Measurements from ENCODE around the gene SLC25A51.
"Not testable (repeated sequence)": the region's sequence is repeated elsewhere in the genome, so short reads cannot be mapped to it uniquely, and the experiment has no call there.

Gene SLC25A51

DNA sequence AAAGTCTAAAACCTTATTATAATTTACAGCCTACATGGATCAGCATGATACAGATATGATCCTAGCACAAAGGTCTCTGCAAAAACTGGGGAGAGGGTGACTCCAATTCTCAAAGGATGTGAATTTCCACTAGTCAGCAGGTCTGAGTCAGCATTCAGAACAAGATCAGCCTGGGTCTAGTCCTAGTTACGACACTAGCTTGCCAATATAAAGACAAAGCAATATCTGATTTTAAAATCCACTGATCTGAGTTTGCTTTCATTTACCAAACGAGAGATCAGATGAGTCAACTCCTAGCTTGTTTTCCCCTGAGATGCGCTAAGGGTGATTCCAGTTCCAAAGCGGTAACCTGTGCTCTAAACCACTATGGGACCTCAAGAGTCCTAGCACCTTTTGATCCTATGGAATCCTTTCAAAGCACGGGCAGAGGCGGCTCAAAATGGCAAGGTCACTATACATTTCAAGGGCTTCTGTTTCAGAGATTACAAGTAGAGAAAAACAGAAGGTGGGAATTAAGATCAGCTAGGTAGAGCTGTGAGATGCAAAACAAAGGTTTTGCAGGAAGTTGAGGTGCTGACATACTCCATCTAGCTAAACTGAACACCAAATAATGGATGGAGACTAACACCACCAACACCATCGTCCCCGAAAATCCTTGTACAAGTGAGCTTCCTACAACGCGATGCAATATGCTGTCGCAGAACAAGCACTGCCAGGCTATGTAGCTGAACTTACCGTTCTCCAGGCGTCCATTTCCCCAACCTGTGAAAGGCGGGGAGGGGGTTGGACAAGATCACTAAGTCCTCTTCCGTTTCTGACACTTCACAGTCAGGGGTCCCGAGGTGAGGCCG is 906 bp downstream of the SLC25A51 start:
- no peak for DNase-seq (ENCODE audit: low spot score)

DNA sequence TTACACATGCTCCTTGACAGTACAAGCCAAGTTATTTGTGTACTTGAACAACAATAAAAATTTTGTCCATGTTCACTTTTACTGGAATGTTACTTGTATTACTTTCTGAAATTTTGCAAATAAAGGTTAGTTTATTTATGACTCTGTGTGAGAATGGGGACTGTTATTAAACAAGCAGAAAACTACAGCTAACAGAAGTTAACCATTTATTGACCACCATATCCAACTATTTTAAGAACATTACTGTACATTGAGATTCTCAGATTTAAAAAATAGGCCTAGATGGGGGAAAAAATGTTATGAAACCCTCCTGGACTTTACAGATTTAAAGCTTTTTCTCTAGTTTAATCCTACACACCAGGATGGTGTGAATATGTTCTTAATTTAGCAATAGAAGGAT is 1.8 kb downstream of the SLC25A51 start:
- DNase-seq (ENCODE audit: low spot score) = no peak

DNA sequence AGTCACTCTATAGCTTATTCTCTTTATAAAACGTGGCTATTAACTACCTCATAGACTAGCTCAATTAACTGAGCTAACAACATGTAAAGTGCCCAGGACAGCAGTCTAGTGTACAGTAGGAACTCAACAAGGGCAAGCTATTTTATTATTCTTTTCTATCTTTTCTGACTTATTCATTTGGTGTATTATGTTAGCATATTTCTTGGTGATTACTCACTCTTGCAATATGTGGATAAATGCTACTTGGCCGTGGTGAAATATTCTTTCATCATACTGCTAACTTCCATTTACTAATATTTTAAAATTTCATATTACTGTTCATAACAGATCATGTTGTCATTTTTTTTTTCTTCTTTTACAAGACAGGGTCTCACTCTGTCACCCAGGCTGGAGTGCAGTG is 4.9 kb downstream of the SLC25A51 start:
- DNase-seq (ENCODE audit: low spot score) = no peak

DNA sequence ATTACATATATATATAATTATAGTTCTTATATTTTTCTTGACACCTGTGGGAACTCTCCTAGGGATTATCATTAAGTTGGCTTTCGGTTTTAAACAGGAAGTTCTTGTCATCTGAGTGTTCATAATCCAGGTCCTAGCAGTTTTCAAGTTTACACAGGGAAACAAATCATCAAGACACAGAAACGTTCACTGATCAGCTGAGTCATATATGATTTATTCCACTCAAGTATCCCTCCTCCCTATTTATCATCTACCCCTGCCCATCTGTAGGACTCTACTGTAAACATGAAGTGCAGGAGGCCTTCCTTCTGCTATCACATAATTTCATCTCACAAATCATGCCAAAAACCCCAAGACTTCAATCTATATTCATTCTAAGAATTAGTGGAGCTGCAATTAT is 6.3 kb downstream of the SLC25A51 start:
- no peak for DNase-seq (ENCODE audit: low spot score)

DNA sequence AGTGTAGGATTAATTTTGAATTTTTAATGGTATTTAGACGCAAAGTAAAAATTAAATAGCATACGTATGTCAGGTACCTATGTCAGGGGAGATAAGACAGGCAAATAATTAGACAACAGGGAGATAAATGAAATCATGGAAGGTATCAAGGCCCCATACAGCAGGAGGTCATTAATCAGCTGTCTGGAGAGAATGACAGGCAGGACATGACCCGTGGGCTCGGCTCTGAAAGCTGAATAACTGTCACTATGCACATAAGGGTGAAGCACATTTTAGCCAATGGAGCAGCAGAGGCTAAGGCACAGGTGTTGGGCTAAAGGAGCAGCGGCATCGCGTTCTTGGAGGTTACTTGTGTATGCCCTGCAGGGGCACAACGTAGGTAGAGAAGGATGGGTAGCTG is 11.9 kb downstream of the SLC25A51 start:
- DNase-seq (ENCODE audit: low spot score) = no peak

DNA sequence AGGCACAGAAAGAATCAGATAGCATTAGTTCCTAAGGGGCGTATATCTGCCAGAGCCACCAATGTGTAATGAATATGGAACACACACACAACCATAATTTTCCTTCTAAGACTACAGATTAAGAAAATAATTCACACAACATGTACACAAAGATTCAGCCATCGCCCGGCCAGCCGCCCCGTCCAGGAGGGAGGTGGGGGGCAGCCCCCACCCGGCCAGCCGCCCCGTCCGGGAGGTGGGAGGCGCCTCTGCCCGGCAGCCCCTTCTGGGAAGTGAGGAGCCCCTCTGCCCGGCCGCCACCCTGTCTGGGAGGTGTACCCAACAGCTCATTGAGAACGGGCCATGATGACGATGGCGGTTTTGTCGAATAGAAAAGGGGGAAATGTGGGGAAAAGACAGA is 12.9 kb downstream of the SLC25A51 start:
- not testable (repeated sequence) for DNase-seq (ENCODE audit: low spot score)

DNA sequence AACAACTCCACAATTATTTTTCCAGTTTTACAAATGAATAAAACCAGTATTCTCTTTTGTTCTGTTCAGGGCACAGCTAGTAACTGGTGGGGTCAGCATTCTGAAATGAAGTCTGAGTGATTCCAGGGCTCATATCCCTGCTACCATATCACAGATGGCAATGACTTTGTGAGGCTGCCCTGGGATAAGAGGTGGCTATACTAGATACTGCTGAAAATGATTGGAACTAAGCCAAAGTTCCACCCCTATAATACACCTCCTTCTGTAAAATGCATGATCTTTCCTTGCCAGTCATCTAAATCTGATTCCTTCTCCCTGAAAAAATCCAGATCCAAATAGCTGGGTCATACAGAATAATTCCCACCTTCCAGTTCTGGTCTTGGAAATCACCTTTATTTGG is 14.4 kb downstream of the SLC25A51 start:
- DNase-seq (ENCODE audit: low spot score) = no peak

DNA sequence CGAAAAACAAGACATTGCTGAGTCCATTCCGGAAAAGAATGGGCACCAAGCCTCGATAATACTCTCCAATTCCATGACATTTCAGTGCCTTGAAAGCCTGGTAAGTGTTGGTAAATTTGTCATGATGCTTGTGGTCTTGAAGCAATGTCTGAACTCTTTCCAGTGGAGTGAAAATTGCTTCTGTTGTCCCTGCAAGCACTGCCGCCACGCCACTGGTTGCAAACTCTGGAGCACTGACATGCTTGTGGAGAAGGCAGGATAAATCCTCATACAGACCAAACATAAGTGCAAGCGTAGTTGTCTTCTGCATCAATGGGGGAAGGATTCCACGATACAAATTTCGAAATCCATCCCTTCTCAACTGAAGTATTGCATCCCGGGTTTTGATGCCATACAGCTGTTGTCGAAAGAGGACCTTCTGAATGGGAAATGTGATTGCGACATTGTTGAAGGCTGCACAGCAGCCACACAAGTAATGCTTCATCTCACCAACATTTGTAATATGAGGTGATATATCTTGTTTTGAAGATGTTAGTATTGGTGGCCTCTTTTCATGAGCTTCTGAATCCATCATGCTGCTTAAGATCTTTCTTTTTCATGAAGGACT is 15.8 kb downstream of the SLC25A51 start:
- DNase-seq (ENCODE audit: low spot score) = not testable (repeated sequence)

DNA sequence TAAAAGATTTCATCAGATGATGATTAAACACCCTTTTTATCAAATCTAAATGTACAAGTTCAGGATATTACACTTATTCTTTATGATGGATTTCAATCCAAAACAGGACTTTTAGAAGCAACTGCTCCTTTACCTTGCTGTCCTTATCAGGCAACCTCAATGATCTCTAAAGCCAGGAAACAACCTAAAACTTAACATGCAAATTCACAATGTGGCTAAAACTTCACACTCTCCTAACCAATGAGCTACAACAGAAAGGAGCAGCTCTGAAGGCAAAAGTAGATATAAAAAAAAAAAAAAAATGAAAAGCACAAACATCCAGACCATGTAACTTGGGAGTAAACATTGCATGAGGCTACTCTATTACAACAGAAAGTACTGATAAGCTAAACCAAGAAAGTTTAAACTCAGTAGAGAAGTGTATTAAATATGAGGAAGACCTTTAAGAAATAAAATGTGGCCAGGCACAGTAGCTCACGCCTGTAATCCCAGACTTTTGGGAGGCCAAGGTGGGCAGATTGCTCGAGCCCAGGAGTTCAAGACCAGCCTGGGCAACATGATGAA is 22.9 kb downstream of the SLC25A51 start:
- DNase-seq (ENCODE audit: low spot score) = no peak

DNA sequence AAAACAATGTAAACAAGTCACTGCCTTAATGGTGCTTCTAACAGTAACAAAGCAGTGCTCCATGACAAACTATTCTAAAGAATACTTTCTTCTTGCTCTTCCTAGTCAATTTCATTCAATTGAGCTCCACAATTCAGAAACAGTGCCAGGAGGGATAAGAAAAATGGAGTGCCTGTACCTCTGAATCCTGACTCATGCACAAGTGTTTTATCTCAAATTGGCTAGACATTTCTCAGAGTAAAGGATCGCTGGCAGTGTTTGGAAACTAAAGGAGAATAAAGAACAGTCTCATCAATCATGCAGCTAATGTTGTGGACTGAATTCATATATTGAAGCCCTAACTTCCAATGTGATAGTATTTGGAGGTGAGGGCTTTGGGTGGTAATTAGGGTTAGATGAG is 27.6 kb downstream of the SLC25A51 start:
- DNase-seq (ENCODE audit: low spot score) = no peak

DNA sequence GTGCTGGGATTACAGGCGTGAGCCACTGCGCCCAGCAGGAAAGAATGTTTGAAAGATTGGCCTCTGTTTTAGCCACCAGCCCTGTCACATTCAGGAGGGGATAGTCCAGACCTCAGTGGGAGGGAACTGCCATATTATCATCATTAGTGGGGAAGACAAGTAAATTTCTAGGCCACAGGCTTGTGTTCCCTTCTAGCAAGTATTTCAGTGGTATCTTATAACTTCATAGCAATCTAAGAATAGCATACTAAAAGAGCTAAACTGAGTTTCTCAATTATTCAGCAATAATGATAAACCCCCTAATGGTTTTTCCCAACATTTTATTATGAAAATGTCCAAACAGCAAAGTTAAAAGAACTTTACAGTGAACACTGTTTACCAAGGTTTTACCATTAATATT is 30.0 kb downstream of the SLC25A51 start:
- no peak for DNase-seq (ENCODE audit: low spot score)

DNA sequence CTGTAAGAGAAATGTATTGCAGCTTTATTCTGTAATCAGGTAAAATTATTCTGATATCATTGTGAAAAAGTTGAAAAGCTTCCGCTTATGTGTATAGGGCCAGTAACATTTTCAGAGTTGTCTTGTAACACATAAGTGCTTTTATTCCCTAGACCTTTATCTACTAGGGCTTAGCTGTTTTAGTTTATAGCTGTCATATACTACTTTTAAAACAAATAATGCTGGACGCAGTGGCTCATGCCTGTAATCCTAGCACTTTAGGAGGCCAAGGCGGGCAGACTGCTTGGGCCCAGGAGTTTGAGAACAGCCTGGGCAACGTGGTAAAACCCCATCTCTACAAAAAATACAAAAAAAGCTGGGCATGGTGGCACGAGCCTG is 33.1 kb downstream of the SLC25A51 start:
- DNase-seq (ENCODE audit: low spot score) = no peak

DNA sequence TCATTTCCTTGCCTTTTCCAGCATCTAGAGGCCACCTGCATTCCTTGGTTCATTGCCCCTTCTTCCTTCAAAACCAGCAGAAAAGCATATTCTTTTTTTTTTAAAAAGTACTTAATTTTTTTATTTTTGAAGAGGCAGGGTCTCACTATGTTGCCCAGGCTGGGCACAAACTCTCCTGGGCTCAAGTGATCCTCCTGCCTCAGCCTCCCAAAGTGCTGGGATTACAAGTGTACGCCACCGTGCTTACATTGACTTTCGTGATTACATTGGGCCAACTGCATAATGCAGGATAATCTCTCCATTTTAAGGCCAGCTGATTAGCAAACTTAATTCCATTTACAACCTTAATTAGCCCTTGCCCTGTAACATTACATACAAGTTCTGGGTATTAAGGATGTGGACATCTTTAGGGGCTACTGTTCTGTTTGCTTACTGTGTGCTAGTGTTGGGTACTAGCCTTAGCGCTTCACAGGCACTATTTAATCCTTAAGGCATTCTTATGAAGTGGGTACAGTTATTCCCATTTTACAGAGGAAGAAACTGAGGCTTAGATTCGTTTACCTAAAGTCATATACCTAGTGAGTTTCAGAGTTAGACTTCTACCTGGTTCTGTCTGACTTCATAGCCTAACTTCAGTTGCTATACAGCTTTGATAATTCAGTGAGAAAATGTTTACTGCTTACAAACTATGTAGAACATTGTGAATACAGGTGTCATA is 33.7 kb downstream of the SLC25A51 start:
- no peak for DNase-seq (ENCODE audit: low spot score)

DNA sequence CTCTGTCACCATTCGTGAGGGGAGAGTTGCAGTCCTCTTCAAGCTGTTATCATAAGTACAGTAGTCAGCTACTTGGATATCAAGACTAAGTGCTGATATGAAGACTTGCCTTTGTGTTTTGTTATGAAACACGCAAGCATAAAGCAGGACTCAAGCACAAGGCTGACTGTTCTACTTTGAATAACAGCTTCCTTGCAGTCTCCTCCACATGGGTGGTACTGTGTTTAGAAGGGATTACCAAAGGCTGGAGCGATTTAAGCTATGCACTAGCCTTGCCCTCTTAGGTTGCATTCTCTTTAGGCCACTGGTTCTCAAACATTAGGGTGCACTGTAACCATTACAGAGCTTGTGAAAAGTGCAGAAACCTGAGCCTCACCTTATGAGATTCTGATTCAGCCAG is 41.4 kb downstream of the SLC25A51 start:
- no peak for DNase-seq (ENCODE audit: low spot score)

DNA sequence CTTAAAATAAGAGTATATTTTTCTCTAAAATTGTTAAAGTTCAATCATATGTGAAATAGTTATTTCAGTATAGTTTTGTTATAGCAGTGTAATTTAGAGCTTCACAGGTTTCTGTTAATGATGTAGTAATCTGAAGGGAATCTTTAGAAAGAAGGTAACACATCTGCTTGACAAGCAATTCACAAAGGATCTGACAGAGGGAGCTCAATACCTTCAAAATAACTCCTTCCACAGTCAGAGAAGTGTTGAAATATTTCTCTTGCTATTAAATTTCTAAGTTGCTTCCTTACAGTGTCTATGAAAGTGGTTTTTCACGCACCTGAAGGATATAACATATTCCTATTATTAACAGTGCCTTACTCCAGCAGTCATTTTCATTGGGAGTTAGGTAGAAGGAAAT is 44.9 kb downstream of the SLC25A51 start:
- DNase-seq (ENCODE audit: low spot score) = no peak

DNA sequence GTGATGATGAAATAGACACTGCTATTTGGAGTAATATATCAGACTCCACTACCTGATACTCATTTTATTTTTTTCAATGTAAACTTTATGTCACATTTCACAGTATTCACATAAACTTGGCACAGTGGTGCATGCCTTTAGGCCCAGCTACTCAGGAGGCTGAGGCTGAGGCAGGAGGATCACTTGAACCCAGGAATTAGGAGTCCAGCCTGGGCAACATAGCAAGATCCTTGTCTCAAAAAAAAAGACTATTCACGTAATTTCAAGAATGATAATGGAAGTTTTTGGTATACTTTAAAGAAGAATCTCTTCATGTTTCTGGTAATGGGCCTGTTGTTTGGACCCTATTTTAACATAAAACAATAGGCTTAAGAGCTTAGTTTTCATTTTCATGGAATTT is 47.4 kb downstream of the SLC25A51 start:
- no peak for DNase-seq (ENCODE audit: low spot score)

DNA sequence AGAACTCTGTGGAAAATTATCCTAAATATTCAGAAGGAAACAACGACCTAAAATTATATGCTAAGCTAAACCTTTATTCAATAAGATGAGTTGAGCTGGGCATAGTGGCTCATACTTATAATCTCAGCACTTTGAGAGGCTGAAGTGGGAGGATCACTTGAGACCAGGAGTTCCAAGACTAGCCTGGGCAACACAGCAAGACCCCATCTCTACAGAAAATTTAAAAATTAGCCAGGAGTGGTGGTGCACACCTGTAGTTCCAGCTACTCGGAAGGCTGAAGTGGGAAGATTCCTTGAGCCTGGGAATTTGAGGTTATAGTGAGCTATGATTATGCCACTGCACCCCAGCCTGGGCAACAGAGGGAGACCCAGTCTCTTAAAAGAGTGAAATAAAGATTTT is 51.7 kb downstream of the SLC25A51 start:
- DNase-seq (ENCODE audit: low spot score) = no peak

DNA sequence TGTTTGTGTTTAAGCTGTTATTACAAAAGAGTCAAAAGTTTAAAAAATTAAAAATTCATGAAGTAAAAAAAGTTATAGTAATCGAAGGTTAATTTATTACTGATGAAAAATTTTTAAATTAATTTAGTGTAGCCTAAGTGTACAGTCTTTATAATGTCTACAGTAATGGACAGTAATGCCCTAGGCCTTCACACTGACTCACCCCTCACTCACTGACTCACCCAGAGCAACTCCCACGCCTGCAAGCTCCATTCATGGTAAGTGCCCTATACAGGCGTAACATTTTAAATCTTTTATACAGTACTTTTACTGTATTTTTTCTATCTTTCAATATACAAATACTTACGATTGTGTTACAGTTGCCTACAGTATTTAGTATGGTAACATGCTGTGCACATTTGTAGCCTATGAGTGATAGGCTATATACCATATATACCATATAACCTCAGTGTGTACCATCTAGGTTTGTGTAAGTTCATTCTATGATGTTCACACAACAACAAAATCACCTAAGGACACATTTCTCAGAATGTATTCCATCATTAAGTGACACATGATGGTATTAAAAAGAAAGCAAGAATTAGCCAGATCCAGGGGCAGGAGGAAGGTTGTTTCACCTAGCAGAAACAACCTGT is 63.2 kb downstream of the SLC25A51 start:
- DNase-seq (ENCODE audit: low spot score) = no peak

DNA sequence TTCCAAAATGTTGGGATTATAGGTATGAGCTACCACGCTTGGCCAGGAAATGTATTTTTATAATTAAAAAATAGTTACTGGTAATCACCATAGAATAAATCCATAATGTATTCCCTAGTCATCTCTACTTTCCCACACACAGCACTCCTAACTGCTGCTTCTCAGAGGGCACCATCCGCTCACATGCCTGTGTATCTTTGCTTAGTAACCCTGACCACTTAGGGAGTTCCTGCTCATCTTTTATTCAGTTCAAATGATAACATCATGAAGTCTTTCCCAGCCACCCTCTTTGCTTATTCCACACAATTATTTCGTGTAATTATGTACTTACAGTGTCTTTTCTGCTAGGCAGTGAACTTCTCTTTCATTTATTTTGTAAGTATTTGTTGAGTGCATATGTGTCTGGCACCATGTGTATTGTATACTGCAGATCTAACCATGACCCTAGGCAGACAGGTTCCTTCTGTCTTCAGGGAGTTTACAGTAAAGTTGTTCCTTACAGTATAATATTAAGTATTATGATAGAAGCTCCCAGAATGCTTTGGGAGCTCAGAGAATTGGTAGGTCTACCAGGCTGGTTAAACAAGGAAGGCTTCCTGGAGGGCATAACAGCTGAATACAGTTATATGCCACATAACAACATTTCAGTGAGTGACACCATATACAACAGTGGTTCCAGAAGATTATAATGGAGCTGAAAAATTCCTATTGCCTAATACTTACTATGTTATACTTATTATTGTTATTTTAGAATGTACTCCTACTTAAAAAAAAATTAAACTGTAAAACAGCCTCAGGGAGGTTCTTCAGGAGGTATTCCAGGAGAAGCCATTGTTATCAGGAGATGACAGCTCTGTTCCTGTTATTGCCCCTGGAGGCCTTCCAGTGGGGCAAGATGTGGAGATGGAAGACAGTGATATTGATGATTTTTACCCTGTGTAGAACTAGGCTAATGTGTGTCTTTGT is 64.1 kb downstream of the SLC25A51 start:
- no peak for DNase-seq (ENCODE audit: low spot score)
